Neural cell (in vitro differentiated cells): ENCODE results near the gene CFAP99. TPM values are rescaled to one million over a fixed set of nuclear protein-coding genes. Genes with fewer than 3 reads are reported as not detected.

Experiments
- H2AFZ ChIP-seq: fragments of 200-600, 300-800 bp; sonication (generic), shearing (Covaris generic); 2 replicates; pipeline ENCODE4 v1.6.0; 2014; ENCODE audit warnings: low read depth, mild to moderate bottlenecking, antibody characterized with exemption, low read length, moderate library complexity
- H3F3A ChIP-seq: fragments of 200-600 bp; shearing (Covaris generic); 2 replicates; pipeline ENCODE4 v1.6.1; 2016; ENCODE audit warnings: mild to moderate bottlenecking, moderate library complexity, mixed read lengths, antibody characterized with exemption, low read length; ENCODE audit not compliant: insufficient read depth, poor library complexity, severe bottlenecking
- H3K27ac ChIP-seq: fragments of 200-600, 300-800 bp; sonication (generic), shearing (Covaris generic); 2 replicates; pipeline ENCODE4 v1.5.1; 2014; ENCODE audit warnings: mild to moderate bottlenecking, low read length, moderate library complexity
- H3K27me3 ChIP-seq: fragments of 300-800, 200-600 bp; sonication (generic), shearing (Covaris generic); 2 replicates; pipeline ENCODE4 v1.6.0; 2014; ENCODE audit warnings: mild to moderate bottlenecking, low read depth, low read length, moderate library complexity; ENCODE audit not compliant: insufficient read depth
- H3K36me3 ChIP-seq: fragments of 300-800, 200-600 bp; sonication (generic), shearing (Covaris generic); 2 replicates; pipeline ENCODE4 v1.5.1; 2014; ENCODE audit warnings: mild to moderate bottlenecking, antibody characterized with exemption, low read length, moderate library complexity; ENCODE audit not compliant: insufficient read depth
- H3K4me2 ChIP-seq: fragments of 300-800, 200-600 bp; sonication (generic), shearing (Covaris generic); 2 replicates; pipeline ENCODE4 v1.6.0; 2014; ENCODE audit warnings: mild to moderate bottlenecking, low read length
- H3K4me3 ChIP-seq: fragments of 300-800, 200-600 bp; sonication (generic), shearing (Covaris generic); 2 replicates; pipeline ENCODE4 v1.5.1; 2014; ENCODE audit warnings: mild to moderate bottlenecking, low read length, moderate library complexity
- H3K79me2 ChIP-seq: fragments of 200-600 bp; shearing (Covaris generic); replicated peaks from 2 replicates; pipeline ENCODE4 v1.6.0; 2014; ENCODE audit warnings: mild to moderate bottlenecking, low read length, moderate library complexity; ENCODE audit not compliant: insufficient read depth
- H3K9ac ChIP-seq: fragments of 300-800, 200-600 bp; sonication (generic), shearing (Covaris generic); 2 replicates; pipeline ENCODE4 v1.6.1; 2016; ENCODE audit warnings: mild to moderate bottlenecking, low read length, mixed read lengths
- H3K9me2 ChIP-seq: fragments of 200-600 bp; shearing (Covaris generic); 2 replicates; pipeline ENCODE4 v1.6.1; 2016; ENCODE audit warnings: mild to moderate bottlenecking, low read length, mixed read lengths; ENCODE audit not compliant: insufficient read depth
- H3K9me3 ChIP-seq: fragments of 200-600, 300-800 bp; sonication (generic), shearing (Covaris generic); 2 replicates; pipeline ENCODE4 v1.6.1; 2016; ENCODE audit warnings: mild to moderate bottlenecking, mixed run types, low read length, moderate library complexity, mixed read lengths
- H4K20me1 ChIP-seq: fragments of 200-600 bp; shearing (Covaris generic); 2 replicates; pipeline ENCODE4 v1.6.1; 2016; ENCODE audit warnings: mild to moderate bottlenecking, mixed run types; ENCODE audit not compliant: insufficient read depth
- CTCF ChIP-seq: fragments of 450-650 bp; IDR thresholded peaks from 2 replicates; pipeline ENCODE4 v1.5.1; 2014; ENCODE audit warnings: antibody characterized with exemption, mild to moderate bottlenecking, moderate library complexity; ENCODE audit not compliant: poor library complexity, severe bottlenecking
- EP300 ChIP-seq: fragments of 450-650 bp; conservative IDR thresholded peaks from 2 replicates; pipeline ENCODE4 v1.6.1; 2014; ENCODE audit warnings: antibody characterized with exemption, mild to moderate bottlenecking, moderate library complexity; ENCODE audit not compliant: poor library complexity, severe bottlenecking
- EZH2 ChIP-seq: fragments of 200-600, 300-800 bp; shearing (Covaris generic), sonication (generic); IDR thresholded peaks from 2 replicates; pipeline ENCODE4 v1.6.1; 2014; ENCODE audit warnings: antibody characterized with exemption, low read length, borderline replicate concordance, mild to moderate bottlenecking; ENCODE audit not compliant: insufficient read depth, poor library complexity, severe bottlenecking
- MXI1 ChIP-seq: fragments of 450-650 bp; conservative IDR thresholded peaks from 2 replicates; pipeline ENCODE4 v1.6.1; 2014; ENCODE audit warnings: antibody characterized with exemption, mild to moderate bottlenecking; ENCODE audit not compliant: poor library complexity, severe bottlenecking
- POLR2AphosphoS5 ChIP-seq: IDR thresholded peaks from 2 replicates; pipeline ENCODE4 v1.6.1; 2012
- RAD21 ChIP-seq: fragments of 450-650 bp; conservative IDR thresholded peaks from 2 replicates; pipeline ENCODE4 v1.6.1; 2014; ENCODE audit warnings: antibody characterized with exemption, mild to moderate bottlenecking, moderate library complexity
- SMC3 ChIP-seq: fragments of 450-650 bp; conservative IDR thresholded peaks from 2 replicates; pipeline ENCODE4 v1.6.1; 2014; ENCODE audit warnings: antibody characterized with exemption, mild to moderate bottlenecking, moderate library complexity; ENCODE audit not compliant: poor library complexity
- TAF1 ChIP-seq: IDR thresholded peaks from 2 replicates; pipeline ENCODE4 v1.6.1; 2012; ENCODE audit warnings: low read depth
- polyA plus RNA-seq: library from polyadenylated mRNA; depleted of rRNA; stranded (reverse); fragments of >200 nt; gene quantifications from 2 replicates; pipeline ENCODE4 v1.2.3, GENCODE V29; 2014
- TF ChIP-seq, protein P1 (sequence below): IDR thresholded peaks from 2 replicates; pipeline ENCODE4 v1.6.1; 2012; ENCODE audit warnings: borderline replicate concordance

The CFAP99 gene
- polyA plus RNA-seq, 1 donor from 2014 or later = not detected

GRCh38 chr4:2390784-2391421 is 27.9 kb upstream of the CFAP99 start:
- TF ChIP-seq, protein P1, sequence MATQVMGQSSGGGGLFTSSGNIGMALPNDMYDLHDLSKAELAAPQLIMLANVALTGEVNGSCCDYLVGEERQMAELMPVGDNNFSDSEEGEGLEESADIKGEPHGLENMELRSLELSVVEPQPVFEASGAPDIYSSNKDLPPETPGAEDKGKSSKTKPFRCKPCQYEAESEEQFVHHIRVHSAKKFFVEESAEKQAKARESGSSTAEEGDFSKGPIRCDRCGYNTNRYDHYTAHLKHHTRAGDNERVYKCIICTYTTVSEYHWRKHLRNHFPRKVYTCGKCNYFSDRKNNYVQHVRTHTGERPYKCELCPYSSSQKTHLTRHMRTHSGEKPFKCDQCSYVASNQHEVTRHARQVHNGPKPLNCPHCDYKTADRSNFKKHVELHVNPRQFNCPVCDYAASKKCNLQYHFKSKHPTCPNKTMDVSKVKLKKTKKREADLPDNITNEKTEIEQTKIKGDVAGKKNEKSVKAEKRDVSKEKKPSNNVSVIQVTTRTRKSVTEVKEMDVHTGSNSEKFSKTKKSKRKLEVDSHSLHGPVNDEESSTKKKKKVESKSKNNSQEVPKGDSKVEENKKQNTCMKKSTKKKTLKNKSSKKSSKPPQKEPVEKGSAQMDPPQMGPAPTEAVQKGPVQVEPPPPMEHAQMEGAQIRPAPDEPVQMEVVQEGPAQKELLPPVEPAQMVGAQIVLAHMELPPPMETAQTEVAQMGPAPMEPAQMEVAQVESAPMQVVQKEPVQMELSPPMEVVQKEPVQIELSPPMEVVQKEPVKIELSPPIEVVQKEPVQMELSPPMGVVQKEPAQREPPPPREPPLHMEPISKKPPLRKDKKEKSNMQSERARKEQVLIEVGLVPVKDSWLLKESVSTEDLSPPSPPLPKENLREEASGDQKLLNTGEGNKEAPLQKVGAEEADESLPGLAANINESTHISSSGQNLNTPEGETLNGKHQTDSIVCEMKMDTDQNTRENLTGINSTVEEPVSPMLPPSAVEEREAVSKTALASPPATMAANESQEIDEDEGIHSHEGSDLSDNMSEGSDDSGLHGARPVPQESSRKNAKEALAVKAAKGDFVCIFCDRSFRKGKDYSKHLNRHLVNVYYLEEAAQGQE = no peak
- TF ChIP-seq MXI1 (no peak), TAF1 (no peak), RAD21 (no peak), CTCF (no peak), POLR2AphosphoS5 (no peak), SMC3 (no peak), EP300 (no peak)
- Histone ChIP-seq H3K4me2 (no peak overlapping the region), H3K4me3 (no peak overlapping the region), H3K9ac (no peak overlapping the region), H2AFZ (no peak overlapping the region), H3K9me3 (no peaks in the 10 kb centered on the region), H4K20me1 (no peaks in the 10 kb centered on the region), H3F3A (no peaks in the 10 kb centered on the region), H3K27me3 (no peaks in the 10 kb centered on the region), H3K27ac (no peak overlapping the region), H3K79me2 (no peaks in the 10 kb centered on the region), H3K9me2 (no peaks in the 10 kb centered on the region), H3K36me3 (no peaks in the 10 kb centered on the region)

GRCh38 chr4:2393353-2394270 is 25.1 kb upstream of the CFAP99 start:
- no peak overlapping the region for H2AFZ ChIP-seq
- no peak overlapping the region for H3K27ac ChIP-seq

More at GRCh38 chr4:2393353-2394270, 25.1 kb upstream of the CFAP99 start:
- Histone ChIP-seq H3K9me2 (no peaks in the 10 kb centered on the region), H3K4me2 (no peak overlapping the region), H3K27me3 (no peaks in the 10 kb centered on the region), H3K9me3 (no peaks in the 10 kb centered on the region), H3K4me3 (no peak overlapping the region), H3K9ac (no peak overlapping the region), H4K20me1 (no peaks in the 10 kb centered on the region), H3K79me2 (no peaks in the 10 kb centered on the region), H3K36me3 (no peaks in the 10 kb centered on the region), H3F3A (no peaks in the 10 kb centered on the region)
- TF ChIP-seq EP300 (no peak), RAD21 (no peak), EZH2 (no peak), TAF1 (no peak), SMC3 (no peak), MXI1 (no peak), CTCF (no peak), POLR2AphosphoS5 (no peak)
- TF ChIP-seq, protein P1 = no peak
